ENCODE measurements around the gene RNF225.

Gene RNF225

GRCh38 chr19:58395220-58395978 is at the start of gene RNF225:
Gene RNF225, plus strand, starts transcription at chr19:58395656. Its CDS starts 434 bp downstream, at chr19:58396090.
- ATAC-seq: peak; percentile 11
- TF ChIP-seq ISL1 (CRISPR knock-in tag; IDR thresholded peaks at IDR 0.05) (no peak), PATZ1 (CRISPR knock-in tag; IDR thresholded peaks at IDR 0.05; ENCODE audit: borderline replicate concordance) (peak; percentile 74; the same call in 1 of the 2 replicates), ZNF8 (CRISPR knock-in tag; IDR thresholded peaks at IDR 0.05) (no peak), TSHZ2 (CRISPR knock-in tag; IDR thresholded peaks at IDR 0.05) (no peak), TCF4 (CRISPR knock-in tag; IDR thresholded peaks at IDR 0.05; ENCODE audit: borderline replicate concordance) (0 out of 2 replicates have a peak, but pooled peaks have one; percentile 11), CSRNP3 (CRISPR knock-in tag; IDR thresholded peaks at IDR 0.05) (peak; percentile 32; the same call in 1 of the 2 replicates), ZNF565 (CRISPR knock-in tag; conservative IDR thresholded peaks at IDR 0.05; ENCODE audit: low read depth) (no peak), ZFP3 (CRISPR knock-in tag; IDR thresholded peaks at IDR 0.05) (no peak), ZC3H10 (CRISPR knock-in tag; IDR thresholded peaks at IDR 0.05) (peak; percentile 18; the same call in 1 of the 2 replicates), GLIS3 (CRISPR knock-in tag; IDR thresholded peaks at IDR 0.05) (peak; percentile 26; the same call in 1 of the 2 replicates), TOX (CRISPR knock-in tag; IDR thresholded peaks at IDR 0.05; ENCODE audit: borderline replicate concordance) (no peak), ESRRG (CRISPR knock-in tag; IDR thresholded peaks at IDR 0.05) (peak; percentile 12; the same call in 1 of the 2 replicates)

- no peak for TF ChIP-seq PATZ1 (CRISPR knock-in tag; IDR thresholded peaks at IDR 0.05; ENCODE audit: borderline replicate concordance)
- no peak for TF ChIP-seq ARNTL (CRISPR knock-in tag; IDR thresholded peaks at IDR 0.05; ENCODE audit: borderline replicate concordance, low read depth)
- no peak for TF ChIP-seq TOX (CRISPR knock-in tag; IDR thresholded peaks at IDR 0.05; ENCODE audit: borderline replicate concordance)
- TF ChIP-seq POU6F1 (CRISPR knock-in tag; IDR thresholded peaks at IDR 0.05; ENCODE audit: borderline replicate concordance, low read depth): no peak
- no peak for TF ChIP-seq ZNF565 (CRISPR knock-in tag; conservative IDR thresholded peaks at IDR 0.05; ENCODE audit: low read depth)
- ATAC-seq: peak; percentile 95
Measured at GRCh38 chr19:58346961-58347929, 48.2 kb upstream of the RNF225 start.

- peak; percentile 7 for ATAC-seq
Measured at GRCh38 chr19:58348080-58348479, 47.4 kb upstream of the RNF225 start.
